SH-SY5Y (cell line): ENCODE data around the gene CD163.

Source experiments
- GATA2 ChIP-seq: IDR thresholded peaks from 2 replicates; pipeline ENCODE4 v1.6.1; 2011; ENCODE audit warnings: mild to moderate bottlenecking, low read depth, low read length
- GATA3 ChIP-seq: IDR thresholded peaks from 2 replicates; pipeline ENCODE4 v1.6.1; 2011; ENCODE audit warnings: low read depth, mild to moderate bottlenecking, low read length, moderate library complexity

GRCh38 chr12:7433276-7433822 is 70.2 kb downstream of the CD163 start:
- TF ChIP-seq GATA2 (no peak), GATA3 (no peak)
